NOMO-1 treated with DMSO at 0.1 percent for 48 hours (cell line): Measurements from ENCODE around the gene TOGARAM1.
"Not testable (repeated sequence)": the region's sequence is repeated elsewhere in the genome, so short reads cannot be mapped to it uniquely, and the experiment has no call there.

ENCODE experiments used
- DNase-seq: peaks from one replicate; lab custom pipeline; 2025; ENCODE audit not compliant: unreplicated experiment; lab: John Stamatoyannopoulos, UW

TOGARAM1 gene

GRCh38 chr14:45039390-45039789 is 77.4 kb downstream of the TOGARAM1 start:
- no peak for DNase-seq

- DNase-seq: no peak
Measured at GRCh38 chr14:45041641-45042040, 79.7 kb downstream of the TOGARAM1 start.

GRCh38 chr14:45044638-45045037 is 82.6 kb downstream of the TOGARAM1 start:
- no peak for DNase-seq

GRCh38 chr14:45048385-45048784 is 86.4 kb downstream of the TOGARAM1 start:
- DNase-seq: no peak

GRCh38 chr14:45051180-45051579 is 89.2 kb downstream of the TOGARAM1 start:
- no peak for DNase-seq

- no peak for DNase-seq
Measured at GRCh38 chr14:45051896-45052295, 89.9 kb downstream of the TOGARAM1 start.

- no peak for DNase-seq
Measured at GRCh38 chr14:45057349-45057748, 95.4 kb downstream of the TOGARAM1 start.

GRCh38 chr14:45057881-45058364 is 95.9 kb downstream of the TOGARAM1 start:
- no peak for DNase-seq

GRCh38 chr14:45060551-45060950 is 98.6 kb downstream of the TOGARAM1 start:
- DNase-seq: no peak

GRCh38 chr14:45065540-45065939 is 103.5 kb downstream of the TOGARAM1 start:
- no peak for DNase-seq

- DNase-seq: no peak
Measured at GRCh38 chr14:45065956-45066355, 104.0 kb downstream of the TOGARAM1 start.

GRCh38 chr14:45066667-45067066 is 104.7 kb downstream of the TOGARAM1 start:
- DNase-seq: no peak

- DNase-seq: no peak
Measured at GRCh38 chr14:45068396-45068795, 106.4 kb downstream of the TOGARAM1 start.

GRCh38 chr14:45070215-45070614 is 108.2 kb downstream of the TOGARAM1 start:
- no peak for DNase-seq

GRCh38 chr14:45072126-45072525 is 110.1 kb downstream of the TOGARAM1 start:
- no peak for DNase-seq

- DNase-seq: no peak
Measured at GRCh38 chr14:45073231-45073879, 111.4 kb downstream of the TOGARAM1 start.

GRCh38 chr14:45078323-45078722 is 116.3 kb downstream of the TOGARAM1 start:
- DNase-seq: no peak

- DNase-seq: not testable (repeated sequence)
Measured at GRCh38 chr14:45080416-45080968, 118.5 kb downstream of the TOGARAM1 start.

- not testable (repeated sequence) for DNase-seq
Measured at GRCh38 chr14:45081096-45081495, 119.1 kb downstream of the TOGARAM1 start.

GRCh38 chr14:45082420-45082819 is 120.4 kb downstream of the TOGARAM1 start:
- no peak for DNase-seq

- no peak for DNase-seq
Measured at GRCh38 chr14:45083617-45083975, 121.6 kb downstream of the TOGARAM1 start.

GRCh38 chr14:45083976-45084722 is 122.2 kb downstream of the TOGARAM1 start, which contains the start of gene PRPF39:
TSS of gene PRPF39 (plus strand) at chr14:45084116. CDS start at chr14:45095240, 11,124 bp downstream.
- peak; percentile 85 for DNase-seq
